A172 (cell line): Measurements from ENCODE around the gene PHRF1. TPM values are rescaled to one million over a fixed set of nuclear protein-coding genes. Genes with fewer than 3 reads are reported as not detected.

Source experiments
- DNase-seq: peaks from one replicate; pipeline ENCODE4 v3.0.0-alpha.2; 2015; ENCODE audit warnings: low spot score
- total RNA-seq: library from RNA; depleted of rRNA; stranded (reverse); fragments of >200 nt; shearing (Covaris generic); gene quantifications from 2 replicates; pipeline ENCODE4 v1.2.3, GENCODE V29; 2014

Gene PHRF1
- total RNA-seq, 1 experiment from 2014 or later = 12.8 TPM

DNA sequence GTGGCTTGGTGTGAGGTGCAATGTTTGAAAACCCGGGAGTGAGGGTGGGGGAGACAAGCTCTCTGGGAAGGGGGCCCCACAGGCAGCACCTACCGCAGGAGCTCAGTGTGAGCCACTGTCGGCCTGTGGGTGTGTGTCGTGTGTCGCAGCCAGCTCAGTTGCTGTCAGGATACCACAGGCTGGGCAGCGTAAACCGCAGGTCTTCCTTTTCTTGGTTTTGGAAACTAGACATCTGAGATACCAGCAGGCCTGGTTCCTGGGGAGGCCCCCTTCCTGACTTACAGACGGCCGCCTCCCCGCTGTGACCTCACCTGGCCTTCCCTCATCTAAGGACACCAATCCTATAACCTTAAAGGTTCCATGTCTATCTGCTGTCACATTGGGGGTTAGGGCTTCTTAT, 20.1 kb downstream of the PHRF1 start:
- DNase-seq = no peak

GRCh38 chr11:597166-597725, 21.0 kb downstream of the PHRF1 start:
- DNase-seq = no peak

- DNase-seq = no peak
Observed at GRCh38 chr11:598005-598680, 21.9 kb downstream of the PHRF1 start.

GRCh38 chr11:601573-602245, 25.4 kb downstream of the PHRF1 start:
- DNase-seq = no peak

DNA sequence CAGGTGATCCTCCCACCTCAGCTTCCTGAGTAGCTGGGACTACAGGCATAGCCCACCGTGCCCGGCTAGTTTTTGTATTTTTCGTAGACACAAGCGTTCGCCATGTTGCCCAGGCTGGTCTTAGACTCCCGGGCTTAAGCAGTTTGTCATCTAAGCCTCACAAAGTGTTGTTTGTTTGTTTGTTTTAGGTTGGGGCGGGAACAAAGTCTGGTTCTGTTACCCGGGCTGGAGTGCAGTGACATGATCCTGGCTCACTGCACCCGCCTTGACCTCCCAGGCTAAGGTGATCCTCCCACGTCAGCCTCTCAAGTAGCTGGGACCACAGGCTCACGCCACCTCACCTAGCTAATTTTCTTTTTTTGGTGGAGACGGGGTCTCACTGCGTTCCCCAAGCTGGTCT, 26.9 kb downstream of the PHRF1 start:
- DNase-seq = no peak

DNA sequence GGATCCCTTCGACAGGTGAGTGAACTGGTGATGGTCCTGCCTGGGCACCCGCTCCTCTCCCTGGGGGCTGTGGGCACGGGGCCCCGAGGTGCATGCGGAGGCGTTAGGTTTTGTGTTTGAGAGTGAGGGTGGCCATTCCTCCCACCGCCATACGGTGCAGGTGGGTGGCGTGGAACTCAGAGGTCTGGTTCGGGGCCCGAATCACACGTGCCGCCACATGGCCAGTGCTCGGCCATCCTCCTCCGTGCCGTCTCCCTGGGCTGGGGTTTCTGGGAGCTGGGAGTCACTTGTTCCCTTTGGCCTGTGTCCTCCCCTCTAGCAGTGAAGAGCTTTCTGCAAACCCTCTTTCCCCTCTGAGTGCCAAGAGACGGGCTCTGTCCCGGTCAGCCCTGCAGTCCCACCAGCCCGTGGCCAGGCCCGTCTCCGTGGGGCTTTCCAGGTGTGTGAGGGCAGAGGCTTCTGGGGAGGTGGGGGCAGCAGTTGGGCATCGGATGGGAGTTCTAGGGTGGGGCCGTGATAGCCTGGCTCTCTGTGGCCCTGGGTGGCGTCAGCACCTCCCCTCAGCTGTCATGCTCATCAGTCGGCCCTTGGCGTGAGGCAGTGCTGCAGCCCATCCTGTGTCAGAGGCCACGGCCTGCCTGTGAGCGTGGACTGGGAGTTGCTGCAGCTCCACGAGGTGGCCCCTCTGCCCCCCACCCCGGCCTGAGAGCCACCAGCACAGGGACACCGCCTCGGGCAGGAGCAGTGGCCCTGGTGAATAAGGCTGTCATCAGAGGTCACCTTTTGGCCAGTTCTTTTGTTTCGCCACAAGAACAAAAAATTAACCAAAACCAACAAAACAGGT, 29.2 kb downstream of the PHRF1 start:
- no peak for DNase-seq

DNA sequence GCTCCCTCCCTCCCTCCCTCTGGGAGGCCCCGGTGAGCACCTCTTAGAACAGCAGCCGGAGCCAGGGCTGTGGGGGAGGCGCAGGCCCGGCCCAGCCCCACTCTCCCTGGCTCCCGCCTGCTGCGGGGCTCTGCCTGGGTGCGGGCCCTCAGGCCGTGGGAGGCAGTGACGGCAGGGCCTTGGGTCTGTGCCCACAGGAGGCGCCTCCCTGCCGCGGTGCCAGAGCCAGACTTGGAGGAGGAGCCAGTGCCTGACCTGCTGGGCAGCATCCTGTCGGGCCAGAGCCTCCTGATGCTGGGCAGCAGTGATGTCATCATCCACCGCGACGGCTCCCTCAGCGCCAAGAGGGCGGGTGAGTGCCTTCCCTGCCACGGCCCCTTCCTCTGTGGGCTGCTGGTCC, 30.0 kb downstream of the PHRF1 start:
- peak; percentile 92 for DNase-seq

DNA sequence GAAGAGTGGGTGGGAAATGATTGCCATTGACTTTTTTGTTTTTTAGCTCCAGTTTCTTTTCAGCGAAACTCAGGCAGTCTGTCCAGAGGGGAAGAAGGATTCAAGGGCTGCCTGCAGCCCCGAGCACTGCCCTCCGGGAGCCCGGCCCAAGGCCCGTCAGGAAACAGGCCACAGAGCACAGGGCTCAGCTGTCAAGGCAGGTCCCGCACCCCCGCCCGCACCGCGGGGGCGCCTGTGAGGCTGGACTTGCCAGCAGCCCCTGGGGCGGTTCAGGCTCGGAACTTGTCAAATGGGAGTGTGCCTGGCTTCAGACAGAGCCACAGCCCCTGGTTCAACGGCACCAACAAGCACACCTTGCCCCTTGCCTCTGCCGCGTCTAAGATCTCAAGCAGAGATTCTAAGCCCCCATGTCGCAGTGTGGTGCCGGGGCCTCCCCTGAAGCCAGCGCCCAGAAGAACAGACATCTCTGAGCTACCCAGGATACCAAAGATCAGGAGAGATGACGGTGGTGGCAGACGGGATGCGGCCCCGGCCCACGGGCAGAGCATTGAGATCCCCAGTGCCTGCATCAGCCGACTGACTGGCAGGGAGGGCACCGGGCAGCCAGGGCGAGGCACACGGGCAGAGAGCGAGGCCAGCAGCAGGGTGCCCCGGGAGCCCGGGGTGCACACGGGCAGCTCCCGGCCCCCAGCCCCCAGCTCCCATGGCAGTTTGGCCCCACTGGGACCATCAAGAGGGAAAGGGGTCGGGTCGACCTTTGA, 30.9 kb downstream of the PHRF1 start:
- DNase-seq = no peak

- DNase-seq = no peak
Observed at GRCh38 chr11:607971-608659, 31.8 kb downstream of the PHRF1 start.

DNA sequence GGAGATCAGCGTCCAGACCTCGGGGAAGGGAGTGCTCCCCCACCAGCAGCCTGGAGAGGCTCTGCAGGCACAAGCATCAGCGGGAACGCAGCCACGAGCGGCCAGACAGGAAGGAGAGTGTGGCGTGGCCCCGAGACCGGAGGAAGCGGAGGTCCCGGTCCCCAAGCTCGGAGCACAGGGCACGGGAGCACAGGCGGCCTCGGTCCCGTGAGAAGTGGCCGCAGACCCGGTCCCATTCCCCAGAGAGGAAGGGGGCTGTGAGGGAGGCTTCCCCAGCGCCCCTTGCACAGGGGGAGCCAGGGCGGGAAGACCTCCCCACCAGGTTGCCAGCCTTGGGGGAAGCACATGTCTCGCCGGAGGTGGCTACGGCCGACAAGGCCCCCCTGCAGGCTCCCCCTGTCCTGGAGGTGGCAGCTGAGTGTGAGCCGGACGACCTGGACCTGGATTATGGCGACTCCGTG, 32.6 kb downstream of the PHRF1 start:
- DNase-seq = no peak

GRCh38 chr11:609341-609811, 33.1 kb downstream of the PHRF1 start:
- DNase-seq = no peak

- DNase-seq = no peak
Observed at GRCh38 chr11:610146-610801, 34.0 kb downstream of the PHRF1 start.

- DNase-seq = no peak
Observed at GRCh38 chr11:611001-611996, 35.0 kb downstream of the PHRF1 start.

- DNase-seq = peak; percentile 22
Observed at GRCh38 chr11:612201-612960, 36.1 kb downstream of the PHRF1 start.

DNA sequence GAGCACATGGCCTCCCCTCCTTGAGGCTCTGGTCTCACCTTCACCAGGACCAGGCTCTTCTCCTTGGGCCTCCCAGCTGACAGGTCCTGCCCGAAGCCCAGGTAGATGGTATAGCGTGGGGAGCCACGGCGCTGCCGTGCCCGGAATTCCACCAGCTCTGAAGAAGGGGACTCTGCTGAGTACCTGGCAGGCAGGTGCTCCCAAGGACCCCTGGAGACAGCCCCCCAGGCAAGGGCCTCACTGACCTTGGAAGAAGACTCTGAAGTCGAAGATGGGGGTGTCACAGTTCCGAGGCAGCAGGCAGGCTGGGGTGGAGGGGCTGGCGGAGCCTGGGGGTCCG, 36.7 kb downstream of the PHRF1 start:
- no peak for DNase-seq

- DNase-seq = no peak
Observed at GRCh38 chr11:613369-613968, 37.2 kb downstream of the PHRF1 start.

GRCh38 chr11:614021-614622, 37.9 kb downstream of the PHRF1 start:
- no peak for DNase-seq
